Effector CD8-positive, alpha-beta T cell (primary cell): ENCODE measurements around the gene SNX5.
"Not testable (repeated sequence)": the region's sequence is repeated elsewhere in the genome, so short reads cannot be mapped to it uniquely, and the experiment has no call there.

ENCODE experiments used
- DNase-seq: peaks from one replicate; lab custom pipeline; 2025; lab: John Stamatoyannopoulos, UW

SNX5 gene

DNA sequence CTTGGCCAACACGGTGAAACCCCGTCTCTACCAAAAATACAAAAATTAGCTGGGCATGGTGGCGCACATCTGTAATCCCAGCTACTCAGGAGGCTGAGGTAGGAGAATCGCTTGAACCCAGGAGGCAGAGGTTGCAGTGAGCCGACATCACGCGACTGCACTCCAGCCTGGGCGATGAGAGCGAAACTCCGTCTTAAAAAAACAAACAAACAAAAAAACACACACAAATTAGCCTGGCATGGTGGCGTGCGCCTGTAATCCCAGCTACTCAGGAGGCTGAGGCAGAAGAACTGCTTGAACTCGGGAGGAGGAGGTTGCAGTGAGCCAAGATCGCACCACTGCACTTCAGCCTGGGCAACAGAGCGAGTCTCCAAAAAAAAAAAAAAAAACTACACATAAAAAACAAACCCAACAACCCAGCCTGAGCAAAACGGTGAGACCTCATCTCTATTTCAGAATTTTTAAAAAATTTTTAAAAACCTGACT, 8.2 kb downstream of the SNX5 start:
- not testable (repeated sequence) for DNase-seq

DNA sequence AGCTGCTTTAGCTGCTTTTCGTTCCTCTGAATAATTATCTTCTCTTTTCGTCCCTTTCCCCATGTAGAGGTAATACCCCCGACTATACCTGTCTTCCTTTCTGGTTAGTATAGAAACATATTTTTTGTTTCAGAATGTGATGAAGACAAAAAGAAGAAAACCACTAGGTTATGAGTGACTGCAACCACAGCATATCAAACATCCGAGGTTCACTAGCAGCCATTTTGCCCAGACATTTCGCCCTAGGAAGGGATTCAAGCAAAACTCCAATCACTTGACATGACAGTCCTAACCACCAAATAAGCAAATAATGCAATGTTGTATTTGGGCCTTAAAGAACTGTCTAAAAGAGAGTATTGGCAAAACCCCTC, 9.4 kb downstream of the SNX5 start:
- no peak for DNase-seq

DNA sequence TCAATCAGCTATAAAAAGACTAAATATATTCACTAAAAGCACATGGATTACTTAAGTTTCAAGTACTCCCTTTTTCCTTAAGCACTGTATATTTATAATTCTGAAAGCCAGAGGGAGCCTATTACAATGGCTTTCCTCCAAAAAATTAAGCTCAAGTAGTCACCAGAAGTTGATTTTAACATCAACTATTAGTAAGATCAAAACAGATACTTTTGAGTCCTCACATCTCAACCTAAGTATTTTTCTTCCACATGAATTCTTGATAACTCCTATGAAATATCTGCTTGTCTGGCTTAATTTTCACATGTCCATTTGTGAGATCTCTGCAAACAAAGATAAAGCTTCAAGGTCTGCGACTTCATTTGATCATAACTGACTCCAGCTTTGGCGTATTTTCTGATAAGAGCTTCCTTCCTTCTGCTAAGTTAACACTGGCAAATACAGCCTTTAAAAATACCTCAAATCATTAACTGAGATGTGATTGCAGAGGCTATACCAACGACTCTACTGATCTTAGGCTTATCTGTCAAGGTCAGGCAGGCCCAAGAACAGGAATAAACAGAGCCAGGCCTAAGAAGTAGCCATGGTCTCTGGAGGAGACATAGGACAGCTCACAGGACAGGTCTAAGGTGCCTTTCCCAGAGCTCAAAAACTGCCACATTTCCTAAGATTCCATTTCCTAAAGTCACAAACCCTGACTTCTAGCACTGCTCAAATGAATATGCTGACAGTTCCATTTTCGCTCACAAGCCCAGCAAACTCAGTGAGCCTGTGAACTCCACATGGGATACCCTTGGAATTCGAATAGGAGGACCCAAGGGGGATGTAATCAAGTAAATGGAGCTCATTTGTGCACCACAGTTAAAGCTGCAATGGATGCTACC, 10.0 kb downstream of the SNX5 start:
- no peak for DNase-seq

DNA sequence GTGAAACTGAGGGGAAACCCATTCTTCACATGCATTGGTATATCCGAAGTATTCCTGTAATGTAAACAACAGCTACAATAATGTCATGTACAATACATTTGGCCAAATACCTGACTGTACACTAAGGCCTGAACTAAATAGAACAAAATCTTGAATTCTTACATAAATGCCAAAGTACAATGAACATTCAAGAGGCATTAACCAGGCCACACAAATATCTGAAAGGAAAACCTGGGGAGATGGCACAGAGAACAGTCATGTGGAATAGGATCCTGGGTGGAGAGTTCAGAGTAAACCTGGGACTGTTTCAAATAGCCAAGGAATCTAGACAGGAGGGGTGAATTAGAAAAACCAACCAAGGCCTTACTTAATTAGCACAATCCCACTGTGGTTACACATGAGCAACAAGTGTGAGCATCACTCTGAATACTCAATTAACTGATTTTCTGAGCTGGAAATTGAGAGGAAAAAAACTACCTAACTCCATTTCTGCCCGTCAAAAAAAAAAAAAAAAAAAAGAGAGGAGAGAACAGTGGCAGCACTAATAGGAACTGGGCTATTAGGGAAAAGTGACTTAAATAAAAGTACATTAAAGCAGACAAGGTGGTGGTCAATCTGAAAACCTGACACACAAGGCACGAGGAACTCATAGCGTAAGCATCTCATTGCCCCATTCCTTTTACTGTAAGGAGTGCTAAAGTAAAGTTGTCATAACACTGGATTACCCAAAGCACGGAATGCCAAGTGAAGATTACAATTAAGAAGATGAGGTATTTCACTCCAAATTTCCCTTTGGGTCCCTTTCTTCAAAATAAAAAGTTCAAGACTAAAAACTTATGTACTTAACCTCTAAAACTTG, 10.9 kb downstream of the SNX5 start:
- no peak for DNase-seq

DNA sequence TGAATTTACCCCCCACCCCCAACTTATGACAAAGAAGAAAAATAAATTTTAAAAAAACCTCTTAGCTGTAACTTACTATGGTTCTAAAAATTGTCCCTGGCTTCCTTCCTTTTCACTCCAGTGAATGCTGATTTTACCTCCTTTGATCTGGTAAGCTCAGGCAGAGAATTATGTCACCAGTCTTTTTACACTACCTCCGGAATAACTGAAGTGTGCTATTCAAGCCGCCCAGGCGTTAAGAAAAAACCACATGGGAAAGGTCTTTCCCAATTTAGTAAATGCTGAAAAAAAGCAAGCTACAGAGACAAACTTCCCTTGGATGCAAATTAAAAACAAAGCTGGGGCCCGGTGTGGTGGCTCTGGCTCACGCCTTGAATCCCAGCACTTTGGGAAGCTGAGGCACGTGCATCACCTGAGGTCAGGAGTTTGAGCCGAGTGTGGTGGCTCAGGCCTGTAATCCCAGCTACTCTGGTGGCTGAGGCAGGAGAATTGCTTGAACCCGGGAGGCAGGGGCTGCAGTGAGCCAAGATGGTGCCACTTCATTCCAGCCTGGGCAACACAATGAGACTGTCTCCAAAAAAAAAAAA, 12.4 kb downstream of the SNX5 start:
- no peak for DNase-seq

DNA sequence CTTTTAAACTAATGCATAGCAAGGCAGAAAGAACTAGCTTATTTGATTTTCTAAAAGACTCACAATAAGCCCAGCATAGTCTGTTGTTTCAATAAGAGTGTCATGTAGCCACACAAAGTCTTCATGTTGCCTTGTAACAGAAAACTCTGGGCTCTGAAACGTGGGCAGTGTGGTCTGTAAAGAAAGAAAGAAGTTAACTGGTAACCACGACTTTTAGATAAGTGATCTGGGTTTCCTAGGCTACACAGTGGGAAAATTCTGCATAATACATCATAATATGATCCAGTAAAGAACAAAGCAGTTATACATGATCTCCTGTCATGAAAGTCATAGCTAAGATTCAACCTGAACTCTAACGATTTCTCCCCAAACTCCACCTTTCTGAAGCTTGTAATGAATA, 13.3 kb downstream of the SNX5 start:
- no peak for DNase-seq

DNA sequence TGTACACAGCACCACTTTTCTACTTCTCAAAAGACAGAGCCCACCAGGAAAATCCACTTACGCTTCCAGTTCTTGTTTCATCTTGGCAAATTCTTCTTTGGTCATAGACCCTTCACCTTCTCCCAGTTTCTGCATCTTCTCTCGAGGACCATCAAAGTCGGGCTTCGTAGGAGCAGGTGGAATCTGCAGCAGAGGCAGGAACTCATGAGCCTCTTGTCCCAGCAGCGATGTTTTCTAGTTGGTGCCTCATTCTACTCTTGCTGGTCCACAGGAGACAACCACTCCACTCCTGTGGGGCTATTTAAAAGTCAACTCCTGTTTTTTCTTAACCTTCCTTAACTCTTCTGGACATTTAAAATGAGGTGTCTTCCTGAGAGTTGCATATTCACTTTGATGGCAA, 14.7 kb downstream of the SNX5 start:
- DNase-seq, result no peak

DNA sequence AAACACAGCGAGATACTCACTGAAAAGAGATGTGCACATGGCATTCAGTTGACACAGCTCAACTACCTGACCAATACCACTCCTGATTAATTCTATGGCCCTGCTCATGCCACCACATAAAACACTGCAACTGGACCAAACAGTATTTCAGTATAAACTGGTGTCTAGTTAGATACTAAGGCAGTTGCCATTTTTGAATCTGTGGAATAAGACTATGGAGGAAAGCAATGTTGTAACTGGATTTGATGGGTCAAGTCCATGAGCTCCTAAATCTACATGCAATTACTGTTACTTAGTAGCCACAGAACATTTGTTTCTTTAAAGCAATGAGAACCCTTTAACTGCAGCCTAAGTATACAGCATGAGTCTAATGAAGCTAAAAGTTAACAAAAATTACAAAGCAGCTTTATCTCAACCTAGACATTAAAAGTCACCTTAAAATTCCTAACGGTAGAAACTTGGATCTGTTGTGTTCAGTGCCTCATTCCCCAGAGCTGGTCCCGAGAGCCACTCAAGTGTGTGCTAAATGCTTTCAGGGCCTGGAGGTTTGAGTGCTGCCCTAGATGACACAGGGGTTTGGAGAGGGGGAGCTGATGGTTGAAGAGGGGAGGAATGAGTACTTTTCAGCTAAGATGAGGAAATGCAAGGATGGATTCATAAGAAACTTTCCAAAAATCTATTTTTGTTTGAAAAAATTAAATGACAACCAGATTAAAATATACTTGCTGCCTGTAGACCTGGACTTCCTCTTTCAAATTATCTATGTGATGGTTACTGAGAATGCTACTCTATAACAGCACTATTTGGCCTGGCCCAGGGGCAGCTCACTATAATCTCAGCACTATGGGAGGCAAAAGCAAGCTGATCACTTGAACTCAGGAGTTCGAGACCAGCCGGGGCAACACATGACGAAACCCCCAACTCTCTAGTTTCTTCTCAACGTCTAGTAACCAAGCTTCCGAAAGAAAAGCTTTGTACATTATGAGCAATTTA, 15.6 kb downstream of the SNX5 start:
- DNase-seq, result no peak

DNA sequence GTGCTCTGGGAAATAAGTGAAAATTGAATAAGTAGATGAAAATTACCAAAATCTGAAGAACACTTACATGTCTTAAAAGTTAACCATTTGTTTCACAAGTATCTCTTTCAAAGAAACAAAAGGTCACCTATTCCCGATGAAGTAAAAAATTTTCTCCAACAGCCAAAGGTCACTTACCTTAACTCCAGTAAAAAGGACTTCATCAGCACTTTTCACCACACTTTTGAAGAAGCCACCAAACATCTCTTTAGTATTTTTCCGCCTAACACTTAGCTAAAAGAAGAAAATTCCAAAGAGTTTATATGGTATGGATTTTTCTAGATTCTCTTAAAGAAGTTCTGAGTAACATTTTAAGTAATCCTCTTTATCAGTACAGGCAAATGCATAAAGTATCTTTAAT, 17.3 kb downstream of the SNX5 start:
- no peak for DNase-seq

DNA sequence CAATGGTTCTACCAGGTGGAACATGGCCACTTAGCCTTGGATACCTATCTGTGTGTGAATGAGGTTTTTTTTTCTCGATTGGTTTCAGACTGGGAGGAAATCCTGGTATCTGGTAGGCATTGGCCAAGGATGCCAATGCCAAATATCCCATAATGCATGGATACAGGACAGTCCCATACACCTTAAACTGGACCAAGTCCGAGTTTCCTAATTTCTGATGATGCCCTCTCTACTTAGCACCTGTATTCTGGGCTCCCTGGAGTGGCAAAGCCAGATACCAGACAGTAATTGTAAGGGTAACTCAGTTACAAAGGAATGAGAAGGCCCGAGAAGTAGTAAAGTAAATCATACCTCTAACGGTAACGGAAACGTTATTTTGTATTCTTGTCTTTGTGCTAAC, 17.9 kb downstream of the SNX5 start:
- no peak for DNase-seq

DNA sequence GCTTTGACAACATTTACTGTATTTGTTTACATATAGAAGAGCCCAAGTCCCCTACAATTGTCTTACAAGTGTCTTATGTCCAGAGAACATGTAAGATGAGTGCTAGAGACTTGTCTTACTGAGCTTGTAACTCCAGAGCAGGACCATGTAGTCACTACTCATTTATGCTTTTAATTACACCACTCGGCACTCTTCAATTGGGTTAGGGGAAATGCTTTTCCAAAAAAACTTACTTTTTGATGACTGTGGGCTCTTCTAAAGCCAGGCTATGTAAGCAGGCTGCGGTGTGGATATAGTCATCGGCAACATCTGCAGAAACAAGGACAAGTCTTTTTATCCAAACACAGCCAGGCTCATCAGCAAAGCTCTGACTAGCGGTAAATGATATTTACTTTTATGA, 18.7 kb downstream of the SNX5 start:
- no peak for DNase-seq

DNA sequence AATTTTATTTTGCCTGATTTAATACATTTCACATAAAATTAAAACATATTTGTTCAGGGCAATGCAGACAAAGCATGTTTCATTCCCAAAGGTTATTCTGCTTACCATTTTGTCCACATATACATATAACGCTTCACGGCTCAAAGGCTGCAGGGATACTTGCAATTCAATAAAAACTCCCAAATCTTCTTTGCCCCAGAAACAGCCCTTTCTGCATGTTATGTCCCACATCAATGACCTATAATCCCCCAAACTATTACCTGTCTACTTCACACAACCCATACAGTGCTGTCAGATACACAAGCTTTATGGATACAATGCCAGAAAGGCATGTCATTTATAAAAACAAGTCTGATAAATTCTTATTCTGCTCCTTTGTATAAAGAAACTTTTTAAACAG, 20.2 kb downstream of the SNX5 start:
- no peak for DNase-seq

DNA sequence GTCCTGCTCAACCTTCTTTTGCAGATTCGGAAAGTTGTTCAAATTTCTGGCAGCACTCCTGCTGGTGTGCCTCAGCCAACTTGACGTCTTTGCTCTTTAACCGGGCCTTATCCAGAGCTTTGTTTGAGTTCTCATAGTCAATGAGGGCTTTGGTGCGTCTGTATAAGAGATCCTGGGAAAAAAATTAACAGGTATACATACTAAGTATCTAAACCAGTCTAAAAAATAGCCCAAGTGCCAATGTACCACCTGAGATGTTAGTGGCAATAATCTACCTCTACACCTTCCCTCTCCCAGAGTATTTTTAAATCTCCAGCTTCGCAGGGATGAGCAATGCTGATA, 21.1 kb downstream of the SNX5 start:
- DNase-seq, result no peak

DNA sequence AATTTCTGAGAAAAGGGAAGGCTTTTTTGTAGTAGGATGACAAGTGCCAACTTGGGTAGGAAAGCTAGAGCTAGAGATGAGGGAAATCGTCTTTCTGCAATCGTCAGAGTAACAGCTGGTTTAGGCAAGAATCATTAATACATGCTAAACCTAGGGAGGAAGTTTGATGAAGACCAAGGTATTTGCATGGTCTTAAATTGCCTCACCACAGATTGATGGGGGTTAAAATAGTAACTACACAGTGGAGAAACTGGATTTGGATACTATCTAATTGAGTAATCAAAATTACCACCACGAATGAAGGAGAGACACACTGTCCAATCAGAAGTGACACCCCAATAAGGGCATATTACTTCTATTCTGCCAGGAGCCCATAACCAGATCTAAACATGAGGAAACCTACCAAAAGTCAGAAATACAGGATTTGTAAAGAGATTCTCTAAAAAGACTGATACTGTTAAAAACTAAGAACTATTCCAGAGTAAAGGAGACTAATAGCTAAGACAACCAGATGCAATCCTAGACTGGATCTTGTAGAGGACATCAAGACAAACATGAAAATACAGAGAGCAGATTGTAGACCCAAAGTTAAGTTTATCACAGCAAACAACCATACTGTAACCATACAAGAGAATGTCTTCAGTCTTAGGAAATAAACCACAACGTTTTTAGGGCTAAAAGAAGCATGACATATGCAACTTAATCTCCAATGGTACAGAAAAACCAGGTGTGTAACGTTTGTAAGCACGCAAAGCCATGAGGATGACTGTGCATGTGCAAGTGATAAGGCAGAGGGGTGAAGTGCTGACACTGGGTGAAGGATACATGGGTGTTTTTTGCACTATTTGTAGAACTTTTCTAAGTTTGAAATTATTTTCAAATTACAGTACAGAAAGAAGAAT, 21.8 kb downstream of the SNX5 start:
- DNase-seq, result no peak

DNA sequence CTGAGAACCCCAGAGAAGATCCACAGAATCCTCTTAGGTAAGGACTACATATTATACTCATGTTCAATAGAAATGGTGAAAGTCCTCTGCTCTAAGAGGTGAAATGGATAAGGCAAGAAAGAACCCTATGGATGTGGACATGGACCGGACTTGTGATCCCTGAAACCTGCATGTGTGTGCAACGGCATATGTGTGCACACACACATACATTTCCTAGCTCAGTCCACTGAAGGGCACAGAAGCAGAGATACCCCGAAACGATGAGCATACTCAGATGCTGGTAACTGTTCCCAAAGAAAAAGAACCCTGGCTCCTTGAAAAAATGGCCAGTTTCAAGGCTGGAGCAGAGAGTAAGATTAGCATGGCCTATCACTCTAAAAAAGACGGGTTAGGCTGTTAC, 22.6 kb downstream of the SNX5 start:
- DNase-seq, result no peak

DNA sequence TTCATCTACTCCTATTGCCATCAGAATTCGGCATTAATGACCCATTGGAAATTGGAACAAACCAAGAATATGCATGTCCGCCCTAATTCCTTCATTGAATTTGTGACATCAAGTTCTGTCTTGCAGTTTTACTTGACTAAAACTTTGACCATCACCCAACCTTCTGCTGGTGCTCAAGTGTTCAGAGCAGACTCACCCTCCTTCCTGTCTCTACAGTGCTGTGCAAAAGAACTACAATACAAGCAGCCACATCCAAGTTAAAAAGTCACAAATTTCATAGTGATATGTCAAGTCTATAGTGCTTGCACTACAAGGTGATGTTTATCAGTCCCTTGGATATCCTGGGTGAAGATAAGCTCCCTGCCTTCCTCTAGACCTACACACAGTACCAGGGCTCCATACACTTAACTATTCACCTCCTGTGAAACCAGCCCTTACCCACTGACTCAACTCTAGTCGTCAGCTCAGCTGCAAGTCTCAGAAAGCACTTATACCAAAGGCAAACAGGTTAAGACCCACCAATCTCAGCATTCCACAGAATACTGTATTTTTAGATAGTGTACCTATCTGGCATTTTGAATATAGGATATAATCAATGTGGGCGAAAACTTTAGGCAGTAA, 23.6 kb downstream of the SNX5 start:
- no peak for DNase-seq

DNA sequence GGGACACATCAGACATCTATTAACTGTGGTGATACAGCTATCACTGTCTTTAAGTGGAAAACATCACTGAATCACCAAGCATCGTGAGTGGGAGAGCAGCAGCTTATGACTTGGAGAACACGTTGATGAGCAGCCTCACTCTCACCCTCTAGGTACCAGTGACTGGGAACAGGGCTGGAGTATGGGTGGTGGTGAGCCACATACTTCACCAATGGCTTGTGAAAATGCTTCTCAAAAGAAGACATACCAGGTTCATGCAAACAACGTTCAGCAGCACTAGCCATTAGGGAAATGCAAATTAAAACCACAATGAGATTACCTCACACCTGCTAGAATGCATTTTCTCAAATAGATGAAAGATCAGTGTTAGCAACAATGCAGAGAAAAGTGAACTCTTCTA, 25.3 kb downstream of the SNX5 start:
- DNase-seq, result no peak

DNA sequence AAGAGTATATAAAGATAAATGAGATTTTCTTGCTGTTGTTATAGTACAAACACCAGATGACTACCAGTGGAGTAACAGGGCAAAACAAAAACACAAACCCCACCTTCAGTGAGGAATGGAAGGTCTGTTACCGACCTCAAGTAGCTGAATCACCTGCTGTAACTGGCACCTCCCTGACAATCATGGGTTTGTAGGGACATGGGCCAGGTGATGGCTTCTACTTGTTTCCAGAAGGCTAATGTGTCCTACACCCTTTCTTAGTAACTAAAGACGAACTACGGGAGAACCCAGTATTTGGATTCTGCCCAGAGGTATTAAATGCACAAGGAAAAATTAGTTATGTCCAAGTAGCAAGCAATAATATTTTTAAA, 26.8 kb downstream of the SNX5 start:
- DNase-seq, result no peak

DNA sequence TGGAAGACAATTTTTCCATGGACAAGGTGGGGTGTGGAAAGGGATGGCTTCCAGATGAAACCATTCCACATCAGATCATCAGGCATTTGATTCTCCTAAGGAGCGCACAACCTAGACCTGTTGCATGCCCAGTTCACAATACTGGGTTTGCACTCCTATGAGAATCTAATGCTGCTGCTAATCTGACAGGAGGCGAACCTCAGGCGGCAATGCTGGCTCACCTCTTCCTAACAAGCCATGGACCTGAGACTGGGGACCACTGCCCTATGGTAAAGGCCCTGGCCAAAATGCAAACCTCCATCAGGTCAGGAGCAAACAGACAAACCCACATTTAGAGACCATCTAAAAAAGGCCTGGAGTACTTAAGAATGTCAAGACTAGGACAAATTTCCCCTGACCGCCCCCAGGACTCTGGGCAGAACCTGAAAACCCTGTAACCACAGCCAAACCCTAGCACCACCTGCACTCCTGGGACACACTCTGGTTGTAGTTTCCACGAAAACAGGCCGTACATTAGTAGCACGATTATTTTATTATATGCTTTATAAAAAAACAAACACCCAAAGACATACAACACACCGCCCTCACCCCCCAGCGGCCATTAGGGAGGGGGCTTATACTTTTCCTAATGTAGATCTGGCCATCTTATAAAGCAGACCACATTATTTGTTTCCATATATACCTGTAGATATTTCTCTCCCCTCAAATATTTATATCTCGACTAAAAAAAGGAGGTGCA, 27.3 kb downstream of the SNX5 start:
- no peak for DNase-seq
